Measurements from ENCODE around the gene DEXI. TPM values are rescaled to one million over a fixed set of nuclear protein-coding genes. Genes with fewer than 3 reads are reported as not detected.
"Not testable (repeated sequence)": the region's sequence is repeated elsewhere in the genome, so short reads cannot be mapped to it uniquely, and the experiment has no call there.

The DEXI gene
- total RNA-seq, 2 experiments from 2014 or later, result 23.3 to 30.8 TPM

DNA sequence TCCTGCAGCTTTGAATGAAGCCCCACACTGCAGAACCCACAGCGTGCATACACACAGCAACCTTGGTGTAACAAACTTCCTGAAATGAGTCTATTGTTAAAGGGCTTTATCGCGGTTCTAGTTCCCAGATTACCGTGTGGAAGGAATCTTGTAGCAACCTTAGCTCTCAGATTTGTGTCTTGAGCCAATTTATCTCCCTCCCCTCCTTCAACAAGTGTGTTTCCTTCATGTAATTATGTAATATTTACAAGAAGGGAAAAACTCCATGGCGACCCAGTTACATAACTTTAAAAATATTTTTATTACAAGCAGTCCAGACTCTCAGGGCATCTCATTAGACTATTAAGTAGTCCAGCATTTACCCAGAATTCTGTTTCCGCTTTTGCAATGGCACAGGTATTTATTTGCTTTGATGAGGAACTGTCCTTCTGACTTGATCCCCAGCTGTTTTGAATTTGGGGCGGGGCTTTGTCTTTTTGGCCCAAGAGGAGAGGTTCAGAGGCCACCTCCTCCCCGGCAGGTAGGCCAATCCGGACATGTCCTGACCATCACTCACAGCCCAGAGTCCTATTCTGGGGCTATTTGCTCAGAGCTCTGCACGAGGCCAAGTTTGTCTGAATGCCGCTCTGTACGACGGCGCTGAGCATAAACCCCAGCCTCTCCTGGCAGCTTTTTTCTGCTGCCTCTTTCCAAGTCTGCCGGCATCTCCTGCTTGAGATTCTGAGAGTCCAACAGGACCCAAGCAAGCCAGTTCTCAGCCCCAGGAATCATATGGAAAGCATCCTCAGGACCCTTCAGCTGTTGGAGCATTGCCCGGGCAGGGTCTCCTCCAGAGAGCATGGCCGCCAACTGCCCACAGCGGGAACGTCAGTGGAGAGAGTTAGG is 37.7 kb upstream of the DEXI start:
- H3K4me1 Mint-ChIP-seq, result peaks cover 85% of the 10 kb centered on the region
- DNase-seq (no peak), ATAC-seq (no peak)
- no peaks in the 10 kb centered on the region for H3K9me3 Mint-ChIP-seq (ENCODE audit: low read depth)
- peak overlapping the region; percentile 7 for H3K4me3 Mint-ChIP-seq
- no peaks in the 10 kb centered on the region for H3K27me3 Mint-ChIP-seq
- CTCF ChIA-PET, result interaction anchor here (0.8 to 3.5 kb wide), 11 partner anchors 9 to 392 kb away, joined by 3 to 37 read pairs (median 4); partner anchors contain the start of gene SOCS1
- H3K36me3 Mint-ChIP-seq, result peaks cover 30% of the 10 kb centered on the region
- H3K27ac Mint-ChIP-seq, result peak overlapping the region; percentile 65

DNA sequence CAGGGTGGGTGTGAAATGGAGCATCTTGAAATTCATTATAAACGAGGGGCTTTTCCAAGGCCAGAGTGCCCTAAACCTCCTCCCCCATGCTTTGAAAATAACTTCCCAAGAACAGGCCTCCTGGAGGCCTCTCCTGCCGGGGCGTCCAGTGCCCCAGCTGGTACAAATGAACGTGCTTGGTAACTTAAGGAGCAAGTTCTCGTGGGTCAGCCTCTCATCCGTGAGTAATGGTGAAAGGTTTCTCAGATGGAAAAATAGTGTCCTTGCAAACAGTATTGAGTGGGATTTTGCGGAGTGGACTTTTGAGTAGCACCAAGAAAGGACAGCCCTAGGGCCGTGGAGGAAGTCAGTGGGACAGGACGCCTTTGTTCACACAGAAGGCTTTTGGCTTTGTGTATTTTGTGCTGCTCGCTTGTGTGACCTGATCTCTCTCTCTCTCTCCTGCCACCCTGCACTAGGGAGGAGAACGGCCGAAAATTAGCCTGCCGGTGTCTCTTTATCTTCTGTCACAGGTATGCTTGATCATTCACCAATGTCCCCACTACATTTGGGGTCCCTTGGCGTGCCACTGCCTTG is 36.7 kb upstream of the DEXI start:
- Mint-ChIP-seq H3K4me1 (peaks cover 86% of the 10 kb centered on the region), H3K36me3 (peaks cover 28% of the 10 kb centered on the region), H3K27me3 (no peaks in the 10 kb centered on the region), H3K4me3 (no peak overlapping the region), H3K27ac (peak overlapping the region; percentile 65), H3K9me3 (ENCODE audit: low read depth) (no peaks in the 10 kb centered on the region)
- ATAC-seq (no peak), DNase-seq (no peak)
- CTCF ChIA-PET, result interaction anchor here (1.5 to 3.5 kb wide), 4 partner anchors 14 to 393 kb away, joined by 3 to 37 read pairs (median 4); no protein-coding TSS in a partner anchor

- Mint-ChIP-seq H3K27ac (peak overlapping the region; percentile 60), H3K4me1 (peaks cover 85% of the 10 kb centered on the region), H3K36me3 (peaks cover 31% of the 10 kb centered on the region), H3K9me3 (ENCODE audit: low read depth) (no peaks in the 10 kb centered on the region), H3K27me3 (no peaks in the 10 kb centered on the region), H3K4me3 (no peak overlapping the region)
- CTCF ChIA-PET, result interaction anchor here (0.9 to 3.5 kb wide), 2 partner anchors 13 to 277 kb away, joined by 3 to 37 read pairs; no protein-coding TSS in a partner anchor
- ATAC-seq, result no peak
- DNase-seq, result no peak
Measured at GRCh38 chr16:10978124-10978523, 35.9 kb upstream of the DEXI start.

- CTCF ChIA-PET, result interaction anchor here (1.1 to 16.5 kb wide), 2 partner anchors 13 to 280 kb away, joined by 3 to 257 read pairs; partner anchors contain the start of gene SOCS1
- ATAC-seq, result no peak
- H3K4me1 Mint-ChIP-seq, result peaks cover 84% of the 10 kb centered on the region
- H3K36me3 Mint-ChIP-seq, result peaks cover 30% of the 10 kb centered on the region
- H3K9me3 Mint-ChIP-seq (ENCODE audit: low read depth), result no peaks in the 10 kb centered on the region
- H3K27ac Mint-ChIP-seq, result peak overlapping the region; percentile 60
- H3K27me3 Mint-ChIP-seq, result no peaks in the 10 kb centered on the region
- no peak overlapping the region for H3K4me3 Mint-ChIP-seq
- no peak for DNase-seq
Measured at GRCh38 chr16:10976634-10977033, 34.4 kb upstream of the DEXI start.

DNA sequence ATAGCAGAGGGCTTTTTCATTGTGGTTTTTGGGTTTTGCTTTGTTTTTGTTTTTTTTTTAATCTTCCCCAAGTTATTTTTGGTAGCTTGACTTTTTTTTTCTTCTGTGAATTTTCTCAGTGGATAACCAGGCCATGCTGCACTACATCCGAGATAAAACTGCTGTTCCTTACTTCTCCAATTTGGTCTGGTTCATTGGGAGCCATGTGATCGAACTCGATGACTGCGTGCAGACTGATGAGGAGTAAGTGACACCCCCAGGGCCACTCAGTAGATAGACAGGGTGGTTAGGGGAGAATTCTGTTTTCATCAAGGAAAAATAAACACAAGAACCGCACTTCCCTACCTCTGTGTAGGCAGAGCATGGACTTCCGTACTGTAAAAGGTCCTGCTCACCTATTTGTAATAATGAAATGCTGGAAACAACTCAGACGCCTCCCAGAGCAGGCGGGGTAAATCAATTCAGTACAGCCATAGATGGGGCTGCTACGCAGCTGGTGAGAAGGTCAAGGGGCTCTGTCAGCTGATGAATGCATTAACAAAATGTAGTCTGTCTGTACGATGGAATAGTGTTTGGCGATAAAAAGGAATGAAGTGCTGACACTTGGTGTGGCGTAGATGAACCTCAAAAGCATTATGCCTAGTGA is 30.7 kb upstream of the DEXI start:
- Mint-ChIP-seq H3K27me3 (no peaks in the 10 kb centered on the region), H3K9me3 (ENCODE audit: low read depth) (no peaks in the 10 kb centered on the region), H3K27ac (peak overlapping the region; percentile 86), H3K4me1 (peaks cover 78% of the 10 kb centered on the region), H3K4me3 (peak overlapping the region; percentile 25), H3K36me3 (peaks cover 20% of the 10 kb centered on the region)
- CTCF ChIA-PET, result interaction anchor here (0.8 to 16.5 kb wide), 20 partner anchors 9 to 432 kb away, joined by 3 to 257 read pairs (median 5); partner anchors contain the start of gene SOCS1
- no peak for DNase-seq
- peak; percentile 40 for ATAC-seq

DNA sequence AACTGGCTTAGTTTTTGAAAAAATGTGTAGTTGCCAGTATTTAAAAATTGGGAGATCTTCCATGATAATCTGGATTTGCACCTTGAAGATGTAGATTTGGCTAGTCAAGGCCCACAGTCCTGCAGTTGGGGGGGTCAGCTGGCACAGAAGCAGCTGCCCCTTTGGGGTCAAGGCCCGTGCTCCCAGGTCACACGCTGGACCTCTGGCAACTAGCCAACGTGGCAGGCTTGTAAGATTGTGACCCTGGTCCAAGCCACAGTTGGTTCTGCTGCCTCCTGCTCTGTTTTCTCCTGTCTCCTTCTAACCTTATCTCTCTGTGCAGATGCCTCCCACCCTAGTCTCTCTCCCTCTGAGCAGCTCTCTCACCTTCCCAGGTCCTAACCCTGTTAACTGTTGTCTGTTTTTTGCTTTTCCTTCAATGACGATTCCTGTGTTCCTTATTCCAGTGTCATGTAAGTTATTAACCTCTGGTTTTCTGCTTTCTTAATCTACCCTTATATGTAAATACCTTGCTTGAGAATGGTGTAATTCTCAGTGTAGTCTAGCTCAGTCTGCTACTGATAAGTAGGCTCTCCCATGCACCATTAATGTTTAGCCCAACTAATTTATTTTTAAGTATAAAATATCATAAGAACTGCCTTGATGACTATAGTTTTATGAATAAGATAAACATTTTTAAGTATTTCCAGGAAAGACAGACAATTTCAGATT is 30.0 kb upstream of the DEXI start:
- Mint-ChIP-seq H3K27ac (peak overlapping the region; percentile 86), H3K36me3 (peaks cover 16% of the 10 kb centered on the region), H3K4me1 (peaks cover 73% of the 10 kb centered on the region), H3K4me3 (peak overlapping the region; percentile 25), H3K9me3 (ENCODE audit: low read depth) (no peaks in the 10 kb centered on the region), H3K27me3 (no peaks in the 10 kb centered on the region)
- DNase-seq (no peak), ATAC-seq (peak; percentile 56)
- CTCF ChIA-PET, result interaction anchor here (0.8 to 16.5 kb wide), 21 partner anchors 9 to 433 kb away, joined by 3 to 257 read pairs (median 5); partner anchors contain the start of gene SOCS1

DNA sequence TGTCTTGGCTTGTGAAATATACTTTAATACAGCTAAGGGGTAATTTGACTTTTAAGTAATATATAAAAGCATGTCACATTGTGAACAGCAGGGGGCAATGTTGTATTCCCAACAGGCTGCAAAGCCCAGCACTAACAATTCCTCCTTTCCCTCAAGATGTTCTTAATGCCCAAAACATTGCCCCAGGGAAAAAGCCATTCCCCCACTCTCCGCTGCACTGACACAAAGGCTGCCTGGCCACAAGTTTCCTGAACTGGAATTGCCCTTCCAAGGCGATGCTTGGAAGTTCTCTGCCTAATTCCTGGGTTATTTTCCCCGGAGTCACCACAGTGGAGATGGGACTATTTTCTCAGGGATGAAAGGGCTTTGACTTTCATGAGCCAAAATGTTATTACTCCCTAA is 29.3 kb upstream of the DEXI start:
- Mint-ChIP-seq H3K27me3 (no peaks in the 10 kb centered on the region), H3K36me3 (peaks cover 20% of the 10 kb centered on the region), H3K9me3 (ENCODE audit: low read depth) (no peaks in the 10 kb centered on the region), H3K4me3 (no peak overlapping the region), H3K27ac (peak overlapping the region; percentile 86), H3K4me1 (peaks cover 73% of the 10 kb centered on the region)
- CTCF ChIA-PET, result interaction anchor here (0.6 to 16.5 kb wide), 40 partner anchors 8 to 669 kb away, joined by 3 to 257 read pairs (median 4); partner anchors contain the start of gene SOCS1
- DNase-seq (no peak), ATAC-seq (no peak)

DNA sequence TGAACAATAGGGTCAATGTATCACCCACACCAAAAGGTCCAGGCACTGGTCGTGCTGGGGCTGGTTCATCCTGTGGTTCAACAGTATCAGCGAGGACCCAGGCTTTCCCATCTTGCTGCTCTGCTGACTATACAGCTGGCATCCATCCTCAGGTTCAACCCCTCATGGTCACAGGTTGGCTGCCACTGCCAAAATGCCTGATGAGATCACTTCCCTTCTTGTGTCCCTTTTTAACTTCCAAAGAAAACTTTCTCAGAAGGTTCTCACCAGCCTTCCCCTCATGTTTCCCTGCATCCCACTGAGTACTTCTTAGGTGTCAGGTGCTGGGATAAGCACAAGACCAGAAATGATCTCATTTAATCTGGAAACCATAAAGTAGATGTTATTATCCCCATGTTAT is 27.8 kb upstream of the DEXI start:
- H3K9me3 Mint-ChIP-seq (ENCODE audit: low read depth), result peaks cover 4% of the 10 kb centered on the region
- H3K27me3 Mint-ChIP-seq, result no peaks in the 10 kb centered on the region
- CTCF ChIA-PET, result interaction anchor here (0.7 to 16.5 kb wide), 8 partner anchors 13 to 676 kb away, joined by 3 to 257 read pairs (median 12); partner anchors contain the start of gene SOCS1
- H3K4me3 Mint-ChIP-seq, result no peak overlapping the region
- no peak overlapping the region for H3K27ac Mint-ChIP-seq
- ATAC-seq (no peak), DNase-seq (no peak)
- H3K4me1 Mint-ChIP-seq, result peaks cover 81% of the 10 kb centered on the region
- peaks cover 28% of the 10 kb centered on the region for H3K36me3 Mint-ChIP-seq

- ATAC-seq (no peak), DNase-seq (no peak)
- H3K4me3 Mint-ChIP-seq, result no peak overlapping the region
- H3K36me3 Mint-ChIP-seq, result peaks cover 25% of the 10 kb centered on the region
- peaks cover 81% of the 10 kb centered on the region for H3K4me1 Mint-ChIP-seq
- H3K27ac Mint-ChIP-seq, result peak overlapping the region; percentile 5
- H3K27me3 Mint-ChIP-seq, result no peaks in the 10 kb centered on the region
- peaks cover 4% of the 10 kb centered on the region for H3K9me3 Mint-ChIP-seq (ENCODE audit: low read depth)
- CTCF ChIA-PET, result interaction anchor here (1.2 to 16.5 kb wide), 6 partner anchors 14 to 402 kb away, joined by 4 to 257 read pairs (median 6); partner anchors contain the start of gene SOCS1
Measured at GRCh38 chr16:10969615-10970014, 27.3 kb upstream of the DEXI start.

- no peak overlapping the region for H3K27ac Mint-ChIP-seq
- no peak overlapping the region for H3K4me3 Mint-ChIP-seq
- peaks cover 26% of the 10 kb centered on the region for H3K36me3 Mint-ChIP-seq
- H3K27me3 Mint-ChIP-seq, result no peaks in the 10 kb centered on the region
- no peak for DNase-seq
- peaks cover 4% of the 10 kb centered on the region for H3K9me3 Mint-ChIP-seq (ENCODE audit: low read depth)
- CTCF ChIA-PET, result interaction anchor here (0.6 to 16.5 kb wide), 12 partner anchors 9 to 563 kb away, joined by 3 to 257 read pairs (median 6); partner anchors contain the start of gene SOCS1
- no peak for ATAC-seq
- H3K4me1 Mint-ChIP-seq, result peaks cover 84% of the 10 kb centered on the region
Measured at GRCh38 chr16:10968498-10968897, 26.2 kb upstream of the DEXI start.

DNA sequence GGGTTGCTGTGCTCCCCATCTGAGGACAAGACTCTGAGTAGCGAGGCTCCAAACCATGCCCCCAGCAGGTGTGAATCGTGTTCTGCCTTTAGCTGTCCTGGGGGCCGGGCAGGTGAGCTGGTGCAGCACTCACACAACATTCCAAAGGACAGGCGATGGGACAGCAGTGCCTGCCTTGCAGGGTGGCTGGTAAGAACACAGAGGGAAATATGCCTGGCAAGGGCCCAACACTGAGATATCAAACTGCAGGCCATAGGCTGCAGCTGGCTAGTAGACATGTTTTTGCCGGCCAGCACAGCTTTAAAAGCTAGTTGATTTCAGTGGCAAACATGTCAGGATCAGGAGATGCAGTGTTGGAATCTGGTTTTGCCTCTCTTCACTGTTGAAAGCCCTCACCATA is 25.7 kb upstream of the DEXI start:
- Mint-ChIP-seq H3K4me1 (peaks cover 84% of the 10 kb centered on the region), H3K4me3 (no peak overlapping the region), H3K27me3 (no peaks in the 10 kb centered on the region), H3K36me3 (peaks cover 26% of the 10 kb centered on the region), H3K27ac (no peak overlapping the region), H3K9me3 (ENCODE audit: low read depth) (peaks cover 4% of the 10 kb centered on the region)
- CTCF ChIA-PET, result interaction anchor here (1.0 to 16.5 kb wide), 11 partner anchors 9 to 404 kb away, joined by 3 to 257 read pairs (median 6); partner anchors contain the start of gene SOCS1
- no peak for ATAC-seq
- DNase-seq, result no peak

DNA sequence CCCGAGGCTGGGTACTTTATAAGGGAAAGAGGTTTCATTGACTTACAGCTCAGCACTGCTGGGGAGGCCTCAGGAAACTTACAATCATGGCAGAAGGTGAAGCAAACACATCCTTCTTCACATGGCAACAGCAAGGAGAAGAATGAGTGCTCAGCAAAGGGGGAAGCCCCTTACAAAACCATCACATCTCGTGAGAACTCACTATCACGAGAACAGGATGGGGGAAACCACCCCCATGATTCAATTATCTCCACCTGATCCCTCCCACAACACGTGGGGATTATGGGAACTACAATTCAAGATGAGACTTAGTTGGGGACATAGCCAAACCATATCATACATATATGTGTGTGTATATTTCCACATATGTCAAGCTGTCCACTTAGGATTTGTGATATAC is 24.3 kb upstream of the DEXI start:
- Mint-ChIP-seq H3K27ac (peak overlapping the region; percentile 91), H3K4me1 (peaks cover 80% of the 10 kb centered on the region), H3K36me3 (peaks cover 35% of the 10 kb centered on the region)
- H3K27me3 Mint-ChIP-seq; DNase-seq; ATAC-seq; H3K4me3 Mint-ChIP-seq; H3K9me3 Mint-ChIP-seq (ENCODE audit: low read depth): not testable (repeated sequence)
- CTCF ChIA-PET, result interaction anchor here (0.9 to 16.5 kb wide), 9 partner anchors 9 to 430 kb away, joined by 3 to 257 read pairs (median 34); partner anchors contain the start of gene SOCS1
